ENCODE results near the gene TREH.
A peak's percentile ranks its signal among the peaks of the same experiment; 100 is the strongest.

TREH gene

DNA sequence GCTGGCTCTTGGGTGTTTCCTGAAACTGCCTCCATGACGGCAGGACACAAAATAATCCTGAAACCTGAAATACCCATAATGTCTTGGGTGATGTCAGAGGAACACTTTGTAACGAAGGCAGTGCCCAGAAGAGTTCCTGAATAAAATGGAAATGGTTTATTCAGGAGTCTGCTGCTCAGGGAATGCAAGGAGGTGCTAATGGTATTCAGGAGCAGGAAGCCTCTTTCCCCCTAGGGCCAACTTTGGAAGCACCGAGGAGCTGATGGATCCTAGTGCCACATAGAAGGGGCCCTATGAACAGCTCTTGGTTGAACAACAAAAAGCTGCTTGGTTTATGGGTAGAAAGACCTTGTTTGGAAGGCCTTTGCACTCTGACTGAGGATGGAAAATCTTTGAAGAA is 15.5 kb downstream of the TREH start:
- no peak for DNase-seq (ENCODE audit: low read depth in 1 of 2, low spot score in 1 of 2)

DNA sequence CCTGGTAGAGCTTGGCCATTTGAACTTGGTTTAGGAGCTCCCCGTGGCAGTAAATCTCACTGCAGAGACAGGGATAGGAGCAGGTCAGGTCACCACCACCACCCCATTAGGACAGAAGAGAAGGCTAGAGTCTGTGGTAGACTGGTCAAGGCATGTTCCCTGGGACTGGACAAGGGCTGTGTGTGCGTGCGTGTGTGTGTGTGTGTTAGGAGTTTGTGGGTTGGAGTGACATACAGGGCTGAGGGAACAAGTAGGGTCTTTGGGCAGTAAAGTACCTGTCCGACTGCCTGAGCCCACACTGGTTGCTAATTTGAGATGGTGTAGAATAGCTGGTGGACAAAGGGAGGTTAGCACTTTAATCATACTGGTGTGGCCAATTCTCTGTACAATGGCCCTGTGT is 16.1 kb downstream of the TREH start:
- DNase-seq (ENCODE audit: low read depth in 1 of 2, low spot score in 1 of 2) = no peak

DNA sequence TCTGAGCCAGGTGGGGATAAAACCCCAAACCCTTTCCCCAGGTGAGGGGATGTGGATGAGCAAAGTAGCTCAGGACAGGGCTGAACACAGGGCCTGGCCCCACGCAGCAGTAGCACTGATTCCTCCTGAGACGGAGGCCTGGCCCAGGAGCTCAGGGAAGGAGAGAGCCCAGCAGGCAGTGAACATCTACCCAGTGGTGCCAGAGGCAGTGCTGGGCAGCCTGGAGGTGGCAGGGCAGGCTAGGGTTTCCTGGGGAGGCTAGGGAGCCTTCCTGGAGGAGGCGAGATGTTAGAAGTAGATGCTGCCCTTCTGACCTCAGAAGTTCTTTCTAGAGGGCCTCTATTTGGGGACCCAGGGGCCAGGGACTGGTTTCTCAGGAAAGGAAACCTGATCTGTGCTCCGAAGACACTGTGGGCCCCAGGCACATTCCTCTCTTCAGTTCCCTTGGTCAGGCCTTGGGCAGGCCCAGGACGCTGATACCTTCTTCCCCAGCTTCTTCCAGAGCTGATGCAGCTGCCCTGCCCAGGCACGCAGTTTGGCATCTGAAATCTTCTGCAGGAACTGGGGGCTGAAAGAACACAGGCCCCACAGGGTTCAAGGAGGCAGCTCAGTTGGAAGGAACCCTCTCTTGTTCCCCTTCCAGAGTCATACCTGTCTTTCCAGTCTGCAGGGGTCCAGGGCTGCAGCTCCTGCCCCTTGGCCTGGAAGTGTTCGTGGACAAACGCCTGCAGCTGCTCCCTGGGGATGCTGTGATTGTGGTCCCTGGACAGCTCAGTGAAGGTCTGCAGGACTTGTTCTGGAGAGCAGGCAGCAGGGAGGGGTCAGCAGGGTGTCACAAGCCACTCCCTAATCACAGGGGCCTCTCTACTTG is 16.8 kb downstream of the TREH start:
- no peak for DNase-seq (ENCODE audit: low read depth in 1 of 2, low spot score in 1 of 2)

DNA sequence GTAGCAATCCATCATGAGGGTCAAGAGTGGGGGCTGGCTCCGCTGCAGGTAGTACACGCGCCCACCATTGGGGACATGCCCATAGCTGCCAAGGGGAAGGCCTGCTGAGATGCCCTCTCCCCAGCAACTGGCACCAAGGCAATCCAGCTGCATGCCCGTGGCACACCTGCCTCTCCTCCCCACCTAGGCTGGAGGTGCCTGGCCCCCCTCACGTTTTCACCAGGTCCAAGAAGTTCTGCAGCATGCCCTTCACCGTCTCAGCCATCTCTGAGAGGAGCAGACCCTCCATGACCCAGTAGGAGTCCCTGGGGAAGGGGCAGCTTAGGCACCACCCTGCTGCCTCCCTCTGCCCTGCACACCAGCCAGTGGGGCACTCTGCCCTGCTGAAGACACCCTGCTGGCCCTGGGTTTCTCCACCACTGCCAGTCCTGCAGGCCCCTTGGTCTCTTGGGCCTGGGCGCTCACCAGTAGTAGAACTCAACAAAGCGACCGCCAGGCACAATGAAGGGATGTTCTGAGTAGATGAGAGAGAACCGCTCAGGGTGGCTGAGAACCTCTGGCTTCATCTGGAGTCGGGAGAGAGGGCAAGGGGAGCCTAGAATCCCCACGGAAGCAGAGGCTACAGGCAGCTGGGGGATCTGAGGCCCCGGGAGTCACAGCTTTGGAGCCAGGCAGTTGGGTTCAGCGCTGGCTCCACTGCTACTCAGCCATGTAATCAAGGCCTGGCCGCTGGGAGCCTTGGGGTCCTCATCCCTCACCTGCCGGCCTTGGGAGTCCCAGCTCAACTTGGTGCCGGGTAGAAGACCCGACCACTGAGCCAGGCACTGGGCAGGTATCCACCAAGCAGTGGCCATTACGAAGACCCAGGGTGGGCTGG is 17.8 kb downstream of the TREH start:
- no peak for DNase-seq (ENCODE audit: low read depth in 1 of 2, low spot score in 1 of 2)

DNA sequence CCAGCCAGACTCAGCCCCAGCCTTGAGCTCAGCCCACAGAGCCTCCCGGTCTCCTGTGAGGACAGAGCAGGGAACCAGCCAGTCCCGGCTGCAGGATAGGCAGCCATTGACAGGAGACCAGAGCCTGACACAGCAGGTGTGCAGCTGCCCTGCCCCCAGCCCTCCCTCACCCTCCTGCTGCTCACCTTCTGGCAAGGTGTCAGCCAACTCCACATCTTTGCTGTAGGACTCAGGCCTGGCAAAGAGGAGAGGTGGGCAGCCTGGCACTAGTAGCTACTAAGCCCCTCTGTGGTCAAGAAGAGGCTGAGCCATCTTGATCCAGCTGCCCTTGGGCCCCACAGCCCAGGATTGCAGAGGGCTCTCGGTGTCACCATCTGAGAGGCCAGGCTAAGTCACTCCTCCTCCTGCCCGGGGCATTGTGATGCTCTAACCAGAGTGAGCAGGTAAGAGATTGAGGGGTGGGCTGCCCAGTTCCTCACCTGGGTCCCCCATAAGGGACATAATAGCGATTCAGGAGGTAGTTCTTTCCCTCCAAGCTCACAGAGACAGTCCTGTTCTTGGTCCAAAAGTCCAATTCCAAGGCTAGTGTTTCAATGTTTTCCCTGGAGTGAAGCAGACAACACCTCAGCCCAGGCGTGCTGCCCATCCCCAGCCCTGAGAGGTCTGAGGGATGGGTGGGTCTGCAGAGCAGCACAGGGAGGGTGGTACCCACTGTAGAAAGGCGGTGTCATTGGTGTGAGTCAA is 18.6 kb downstream of the TREH start:
- no peak for DNase-seq (ENCODE audit: low read depth in 1 of 2, low spot score in 1 of 2)

DNA sequence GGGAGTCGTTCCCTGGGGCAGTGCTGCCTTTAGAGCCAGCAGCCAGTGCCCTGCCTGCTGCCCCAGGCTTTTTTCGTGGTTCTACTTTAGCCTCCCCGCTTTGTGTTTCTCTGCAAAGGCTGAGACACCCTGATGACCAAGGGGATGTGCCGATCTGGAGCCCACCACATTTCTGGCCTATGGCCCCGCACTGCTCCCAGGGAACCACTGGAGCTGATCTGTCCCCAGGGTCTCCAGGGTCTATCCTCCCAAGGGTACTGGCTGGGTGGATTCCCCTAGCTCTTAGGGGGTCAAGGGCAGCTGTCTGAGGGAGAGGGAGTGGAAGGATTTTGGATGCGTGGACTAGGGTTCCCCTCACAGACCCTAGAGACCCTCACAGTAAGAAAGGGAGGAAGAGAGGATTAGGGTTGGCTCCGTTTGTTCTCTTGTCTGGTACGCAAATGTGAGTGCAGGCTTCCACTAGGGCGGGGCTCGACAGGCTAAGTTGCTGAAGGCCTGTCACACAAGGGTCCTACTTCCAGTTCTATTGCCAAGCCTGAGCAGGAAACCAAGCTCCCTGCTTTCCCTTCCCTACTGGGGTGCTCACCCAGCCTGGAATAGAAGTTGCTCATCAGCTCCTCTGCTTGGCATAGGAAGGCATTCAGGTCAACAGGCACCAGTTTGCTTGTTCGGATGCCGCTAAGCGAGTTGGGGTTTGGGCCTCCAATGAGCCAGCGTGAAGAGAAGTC is 19.3 kb downstream of the TREH start:
- no peak for DNase-seq (ENCODE audit: low read depth in 1 of 2, low spot score in 1 of 2)

DNA sequence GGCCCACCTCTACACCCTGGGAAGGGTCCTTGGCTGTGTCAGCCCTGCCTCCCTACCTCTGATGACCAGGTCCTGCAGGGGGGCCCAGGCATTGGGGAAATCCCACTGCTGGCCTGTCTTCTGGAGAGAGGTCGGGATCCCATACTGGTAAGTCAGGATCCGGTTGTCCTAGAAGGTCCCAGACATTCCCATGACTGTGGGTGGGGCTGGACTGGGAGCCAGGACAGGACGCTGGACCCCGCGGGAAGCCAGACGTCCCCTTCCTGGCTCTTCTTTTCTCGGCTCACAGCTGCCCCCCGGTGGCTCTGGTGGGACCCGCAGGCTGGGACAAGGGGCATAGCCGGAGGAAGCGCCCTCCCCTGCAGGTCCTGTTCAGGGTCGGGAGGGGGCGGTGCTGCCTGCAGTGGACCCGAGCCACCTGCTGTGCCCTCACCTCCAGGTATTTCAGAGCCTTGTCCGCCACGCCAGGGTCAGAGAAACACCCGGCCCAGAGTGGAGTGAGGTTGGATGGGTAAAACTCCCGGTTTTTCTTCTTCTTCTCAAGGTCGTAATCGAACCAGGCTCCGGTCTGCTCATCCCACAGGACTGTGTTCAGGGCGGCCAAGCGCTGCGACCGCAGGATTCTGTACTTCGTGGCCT is 20.0 kb downstream of the TREH start:
- peak; percentile 79 to 83 for DNase-seq (ENCODE audit: low read depth in 1 of 2, low spot score in 1 of 2)

DNA sequence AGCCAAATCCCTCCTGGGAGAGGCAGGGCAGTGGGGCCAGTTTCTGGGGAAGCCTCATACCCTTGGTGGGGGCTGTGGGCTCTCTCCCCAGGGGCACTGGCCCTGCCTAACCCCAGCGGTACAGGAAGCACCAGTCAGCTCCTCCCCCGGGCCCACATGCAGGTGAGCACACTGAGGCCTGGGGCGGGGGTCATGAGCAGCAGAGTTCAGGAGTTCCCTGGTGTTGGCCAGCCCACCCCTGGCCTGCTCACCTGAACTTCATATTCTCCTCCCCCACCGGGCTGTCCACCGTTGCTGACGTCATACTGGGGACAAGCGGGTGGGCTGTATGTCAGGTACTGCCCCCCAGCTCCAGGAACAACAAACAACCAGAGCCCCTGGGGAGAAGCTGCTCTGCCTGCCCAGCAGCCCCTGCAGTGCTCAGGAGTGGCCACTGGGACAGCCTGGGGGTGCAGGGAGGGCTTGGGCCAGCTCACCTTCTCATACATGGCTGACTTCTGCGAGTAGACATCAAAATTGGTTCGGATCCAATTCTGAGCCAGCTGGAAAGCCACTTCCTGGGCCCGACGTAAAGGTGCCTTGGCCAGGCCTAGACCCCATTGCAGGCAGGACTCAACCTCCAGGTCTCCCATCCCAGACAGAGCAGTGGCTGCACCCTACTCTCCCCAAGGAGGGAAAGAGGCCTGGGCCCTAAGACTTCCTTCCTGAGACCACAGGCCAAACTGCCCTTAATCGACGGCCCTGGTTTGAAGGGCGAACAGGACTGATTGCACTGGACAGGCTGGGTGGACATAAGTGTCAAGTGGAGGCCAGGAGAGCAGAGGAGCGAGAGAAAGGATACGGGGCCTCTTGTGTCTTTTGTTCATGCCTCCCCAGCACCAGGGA is 20.8 kb downstream of the TREH start:
- DNase-seq (ENCODE audit: low read depth in 1 of 2, low spot score in 1 of 2) = no peak

DNA sequence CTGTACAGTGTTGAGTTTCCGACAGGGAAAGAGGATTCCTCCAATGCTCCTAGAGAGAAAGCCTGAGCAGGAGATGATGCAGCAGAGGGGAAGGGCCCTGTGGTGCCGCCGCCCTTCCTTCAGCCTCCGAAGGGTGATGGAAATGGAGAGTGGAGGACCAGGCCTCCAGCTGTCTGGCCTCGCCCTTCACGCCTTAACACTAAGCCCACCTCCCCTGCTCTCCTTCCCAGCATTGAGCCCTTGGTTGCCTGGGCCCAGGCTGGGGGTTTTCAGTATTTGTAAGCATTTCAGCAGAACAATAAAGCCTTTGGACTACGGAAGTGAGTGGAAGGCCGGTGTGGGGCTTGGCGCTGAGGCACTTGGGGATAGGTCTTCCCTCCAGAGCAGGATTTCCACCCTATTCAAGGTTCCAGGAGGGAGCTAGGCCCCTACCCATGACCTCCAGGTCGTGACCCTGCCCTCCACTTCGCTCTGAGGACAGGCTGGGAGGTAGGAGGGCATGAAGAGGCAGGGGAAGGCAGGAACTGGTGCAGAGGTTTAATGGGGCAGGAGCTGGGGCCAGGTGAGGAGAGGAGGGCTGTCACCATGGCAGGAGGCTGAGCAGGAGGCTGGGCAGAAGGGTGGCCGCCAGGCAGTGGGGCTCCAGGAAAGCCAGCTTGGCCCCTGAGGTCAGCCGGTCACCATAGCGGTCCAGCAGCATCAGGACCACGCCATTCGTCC is 21.6 kb downstream of the TREH start:
- DNase-seq (ENCODE audit: low read depth in 1 of 2, low spot score in 1 of 2) = no peak

DNA sequence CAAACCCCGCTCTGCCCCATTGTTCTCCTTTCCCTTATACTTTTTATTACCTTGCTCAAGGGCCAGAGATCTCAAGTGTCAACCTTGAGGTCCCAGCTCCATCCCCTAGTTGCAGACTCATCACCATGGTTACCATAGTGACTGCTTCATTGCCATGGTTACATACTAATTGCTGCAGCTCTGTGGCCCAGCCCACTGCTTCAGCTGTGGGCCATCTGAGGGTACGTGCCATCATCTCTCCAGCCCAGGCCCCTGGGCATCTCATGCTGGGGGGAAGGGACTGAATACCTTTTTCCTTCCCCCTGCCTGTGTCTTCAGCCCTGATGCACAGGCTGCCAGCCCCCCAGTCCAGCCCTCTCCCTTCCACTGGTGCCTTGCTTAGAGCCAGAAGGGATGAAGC is 22.2 kb downstream of the TREH start:
- no peak for DNase-seq (ENCODE audit: low read depth in 1 of 2, low spot score in 1 of 2)

DNA sequence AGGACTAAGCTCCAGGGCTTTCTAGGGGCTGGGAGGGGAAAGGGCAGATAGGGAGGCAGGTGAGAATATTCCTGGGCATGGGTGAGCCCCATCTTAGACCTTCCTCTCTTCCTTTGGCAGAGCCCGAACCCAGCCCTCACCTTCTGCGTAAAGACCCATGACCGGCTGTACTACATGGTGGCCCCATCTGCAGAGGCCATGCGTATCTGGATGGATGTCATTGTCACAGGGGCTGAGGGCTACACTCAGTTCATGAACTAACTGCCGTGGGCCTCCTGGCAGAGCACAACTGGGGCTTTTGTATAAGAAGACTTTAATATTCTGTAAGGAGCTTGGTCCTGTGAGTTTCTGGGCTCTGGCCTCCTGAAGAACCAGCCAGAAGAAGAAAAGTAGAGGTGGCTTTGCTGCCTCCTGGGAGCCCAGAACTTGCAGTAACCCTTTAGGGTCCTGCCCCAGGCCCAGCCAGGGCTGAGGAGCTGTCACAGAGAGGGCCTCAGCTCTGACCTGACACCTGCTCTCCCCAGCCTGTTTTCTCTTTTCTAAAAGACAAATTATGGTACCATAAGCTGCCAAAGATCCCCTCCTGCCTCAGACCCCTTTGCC is 22.8 kb downstream of the TREH start:
- DNase-seq (ENCODE audit: low read depth in 1 of 2, low spot score in 1 of 2) = no peak

DNA sequence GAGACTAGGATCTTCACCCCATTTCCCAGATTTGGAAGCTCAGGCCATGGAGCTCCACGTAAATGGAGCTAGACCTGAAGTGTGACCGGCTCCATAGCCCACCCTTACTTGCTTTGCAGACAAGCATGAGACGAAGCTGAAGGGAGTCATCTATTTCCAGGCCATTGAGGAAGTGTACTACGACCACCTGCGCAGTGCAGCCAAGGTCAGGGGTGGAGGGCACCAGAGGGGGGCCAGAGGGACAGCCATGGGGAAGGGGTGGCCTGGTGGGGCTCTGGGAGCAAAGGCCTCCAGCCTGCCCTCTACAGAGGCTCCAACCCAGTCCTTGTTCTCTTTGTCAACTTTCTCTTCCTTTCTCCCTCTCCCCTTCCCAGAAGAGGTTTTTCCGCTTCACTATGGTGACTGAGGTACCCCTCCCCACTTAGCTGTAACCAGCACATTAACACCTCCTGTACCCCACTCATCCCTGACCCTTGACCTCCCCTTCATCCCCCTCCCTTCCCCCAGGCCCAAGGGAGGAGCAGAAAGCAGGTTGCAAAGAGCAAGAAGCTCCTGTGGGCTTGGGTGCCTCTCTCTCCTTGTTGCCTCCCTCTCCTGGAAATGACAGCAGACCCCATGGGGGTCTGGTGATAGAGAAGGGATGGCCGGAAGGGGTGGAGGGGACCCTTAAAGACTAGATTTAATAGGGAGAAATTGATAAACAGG is 23.8 kb downstream of the TREH start:
- no peak for DNase-seq (ENCODE audit: low read depth in 1 of 2, low spot score in 1 of 2)

DNA sequence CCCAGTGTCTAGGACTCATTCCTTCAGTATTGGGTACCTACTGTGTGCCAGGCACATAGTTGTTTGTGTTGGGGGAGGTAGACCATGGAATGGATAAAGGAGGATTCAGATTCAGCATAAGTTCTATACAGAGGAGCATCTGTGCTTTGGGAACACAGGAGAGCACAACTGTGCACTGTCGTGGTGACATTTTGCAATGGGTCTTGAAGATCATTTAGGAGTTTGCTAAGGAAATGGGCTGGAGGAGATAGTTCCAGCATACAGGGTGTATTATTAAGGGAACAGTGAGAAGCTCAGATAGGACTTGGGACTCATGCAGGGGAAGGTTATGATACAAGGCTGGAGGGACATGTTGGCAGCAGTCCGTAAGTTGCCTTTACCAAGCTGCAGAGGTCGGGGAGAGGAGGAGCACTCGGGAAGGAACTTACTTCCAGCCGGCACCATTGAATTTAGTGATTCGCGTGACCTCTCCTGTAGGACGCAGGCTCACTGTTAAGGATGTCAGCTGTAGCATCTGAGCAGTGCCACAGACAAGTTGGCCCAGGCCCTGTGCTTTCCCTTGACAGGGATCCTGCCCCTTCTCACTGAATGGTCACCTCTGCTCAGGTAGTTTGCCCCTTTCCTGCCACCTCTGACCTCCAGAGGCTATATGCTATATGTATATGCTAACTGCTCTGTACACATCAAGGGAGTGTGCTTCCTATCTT is 25.6 kb downstream of the TREH start:
- DNase-seq (ENCODE audit: low read depth in 1 of 2, low spot score in 1 of 2) = no peak

DNA sequence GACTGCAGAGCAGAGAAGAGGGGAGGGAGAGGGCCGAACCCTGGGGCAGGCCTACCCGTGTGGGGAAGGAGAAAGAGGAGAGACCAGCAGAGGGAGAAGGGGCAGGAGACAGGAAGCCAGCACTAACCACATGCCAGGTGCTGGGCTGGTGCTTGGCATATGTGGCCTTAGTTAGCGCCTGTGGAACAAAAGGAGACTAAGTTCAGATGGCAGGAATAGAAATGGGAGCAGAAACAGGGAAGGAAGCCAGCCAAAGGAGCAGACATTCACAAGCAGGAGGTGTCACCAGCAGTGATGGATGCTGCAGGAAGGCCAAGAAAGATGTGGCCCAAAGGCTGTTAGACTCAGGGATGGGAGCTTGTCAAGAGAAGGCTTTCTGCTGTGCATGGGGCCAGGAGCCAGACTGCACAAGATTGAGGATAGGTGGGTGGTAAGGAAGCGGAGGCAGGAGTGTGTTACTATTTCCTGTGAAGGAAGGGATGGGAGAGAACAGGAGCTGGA is 26.7 kb downstream of the TREH start:
- DNase-seq (ENCODE audit: low read depth in 1 of 2, low spot score in 1 of 2) = no peak

DNA sequence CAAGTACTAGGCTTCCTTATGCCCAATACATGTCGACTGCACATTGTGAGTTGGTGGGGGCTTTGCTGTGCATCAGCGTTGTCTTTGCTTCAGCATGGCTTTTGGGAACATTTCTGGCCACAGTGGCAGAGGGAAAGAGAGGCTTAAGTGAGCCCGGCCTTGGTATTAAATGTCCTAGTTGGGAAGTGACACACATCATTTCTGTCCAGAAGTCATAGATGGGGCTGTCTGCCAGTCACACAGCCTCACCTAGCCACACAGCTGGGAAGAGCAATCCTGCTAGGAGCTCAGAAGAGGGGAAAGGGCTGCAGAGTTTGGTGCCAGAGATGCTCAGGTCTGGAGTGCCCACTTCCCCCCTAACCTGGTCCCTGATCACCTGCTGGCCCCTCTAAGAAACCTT is 27.6 kb downstream of the TREH start:
- no peak for DNase-seq (ENCODE audit: low read depth in 1 of 2, low spot score in 1 of 2)

DNA sequence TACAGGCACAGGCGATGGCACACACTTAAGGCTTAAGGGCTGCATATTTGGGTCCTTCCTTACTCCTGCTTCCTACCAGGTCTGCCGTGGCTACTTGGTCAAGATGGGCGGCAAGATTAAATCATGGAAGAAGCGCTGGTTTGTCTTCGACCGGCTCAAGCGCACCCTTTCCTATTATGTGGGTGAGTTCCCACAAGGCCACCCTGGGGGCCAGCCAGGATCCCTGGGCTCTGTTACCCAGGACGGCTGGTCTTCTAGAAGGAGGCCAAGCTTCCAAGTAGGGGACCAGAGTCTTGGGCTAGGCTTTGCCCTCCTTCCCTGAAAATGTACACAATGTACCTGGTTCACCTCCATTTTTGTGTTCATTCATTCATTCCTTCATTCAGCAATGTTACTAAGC is 29.1 kb downstream of the TREH start:
- DNase-seq (ENCODE audit: low read depth in 1 of 2, low spot score in 1 of 2) = no peak

DNA sequence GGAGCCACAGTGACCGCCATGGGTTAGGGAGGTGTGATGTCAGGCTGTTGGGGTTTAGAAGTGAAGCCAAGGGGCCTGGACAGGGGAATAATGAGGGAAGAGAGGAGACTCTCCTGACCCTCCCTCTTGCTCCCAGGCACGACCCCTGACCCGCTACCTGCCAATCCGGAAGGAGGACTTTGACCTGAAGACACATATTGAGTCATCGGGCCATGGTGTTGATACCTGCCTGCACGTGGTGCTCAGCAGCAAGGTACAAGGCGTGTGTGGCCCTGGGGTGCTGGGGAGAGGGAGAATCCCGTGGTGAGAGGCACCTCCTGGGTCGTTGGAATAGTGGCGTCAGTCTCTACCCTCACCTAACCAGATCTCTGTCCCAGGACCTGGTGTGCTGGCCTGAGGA is 29.5 kb downstream of the TREH start:
- no peak for DNase-seq (ENCODE audit: low read depth in 1 of 2, low spot score in 1 of 2)

All from activated CD4-positive, alpha-beta T cell treated with anti-CD3 and anti-CD28 coated beads, Interleukin-2, amount 50 U/mL, for 24 hours (primary cell).